A549 (cell line): ENCODE results near the gene ECM2. TPM values are rescaled to one million over a fixed set of nuclear protein-coding genes. Genes with fewer than 3 reads are reported as not detected.

ENCODE experiments used
- ATAC-seq, 2 experiments: fragments of 200-7000 bp in 1 of 2; fragments of >200 bp in 1 of 2; cut with Nextera tagmentation in 1 of 2; cut with Tn5 transposase in 1 of 2; 3 replicates each; pipeline versions ENCODE4 v1.8.0 to v1.9.1; 2018 to 2020; ENCODE audit warnings: mild to moderate bottlenecking in 1 of 2, moderate library complexity in 1 of 2
- CTCF ChIA-PET: fragments of 300-600 bp; sonication (Branson Sonifier 250); formaldehyde crosslinking; extraction: SDS; loops from one replicate; lab custom pipeline; 2021; ENCODE audit warnings: antibody characterized with exemption, inconsistent platforms; lab: Yijun Ruan, JAX
- POLR2A ChIA-PET: fragments of 350-600 bp; formaldehyde crosslinking; extraction: SDS; loops from one replicate; lab custom pipeline; 2021; ENCODE audit warnings: antibody characterized with exemption, inconsistent platforms; lab: Yijun Ruan, JAX
- DNase-seq, 2 experiments: peaks; one replicate each; pipeline versions ENCODE4 v3.0.0 to v3.0.0-alpha.2; 2011 to 2016; ENCODE audit warnings: low read depth in 1 of 2, low spot score in 1 of 2
- FAIRE-seq: peaks from 2 replicates; lab custom pipeline; 2011; peaks lifted over from hg19 to GRCh38; lab: Jason Lieb, UNC
- H3K27ac ChIP-seq, 2 experiments: fragments of >200 bp; sonication (Bioruptor Twin); formaldehyde crosslinking; 3 replicates each; pipeline ENCODE4 v1.5.1; 2016 to 2017
- H3K4me1 ChIP-seq: fragments of >200 bp; sonication (Bioruptor Twin); formaldehyde crosslinking; 3 replicates; pipeline ENCODE4 v1.6.1; 2016
- H3K4me2 ChIP-seq: fragments of >200 bp; sonication (Bioruptor Twin); formaldehyde crosslinking; 3 replicates; pipeline ENCODE4 v1.6.1; 2016
- H3K4me3 ChIP-seq: fragments of >200 bp; sonication (Bioruptor Twin); formaldehyde crosslinking; 3 replicates; pipeline ENCODE4 v1.5.1; 2016
- H3K9me3 ChIP-seq: fragments of >200 bp; sonication (Bioruptor Twin); formaldehyde crosslinking; 3 replicates; pipeline ENCODE4 v1.6.1; 2016
- ATOH8 ChIP-seq: fragments of 250-450 bp; sonication (Bioruptor Pico); IDR thresholded peaks from 2 replicates; pipeline ENCODE4 v1.5.0; 2020; ENCODE audit warnings: low read depth, mild to moderate bottlenecking, moderate library complexity
- BCL3 ChIP-seq: fragments of >200 bp; sonication (Bioruptor Twin); formaldehyde crosslinking; IDR thresholded peaks from 3 replicates; pipeline ENCODE4 v1.6.1; 2016
- BHLHE40 ChIP-seq: IDR thresholded peaks from 2 replicates; pipeline ENCODE4 v1.6.1; 2012; ENCODE audit warnings: low read depth, low read length, inconsistent platforms
- E2F6 ChIP-seq: IDR thresholded peaks from 2 replicates; pipeline ENCODE4 v1.6.1; 2012; ENCODE audit warnings: low read depth, borderline replicate concordance
- EHF ChIP-seq: fragments of 250-450 bp; sonication (Bioruptor Pico); IDR thresholded peaks from 2 replicates; pipeline ENCODE4 v1.5.0; 2020; ENCODE audit warnings: mild to moderate bottlenecking
- ELK1 ChIP-seq: fragments of 150-350 bp; IDR thresholded peaks from 2 replicates; pipeline ENCODE4 v1.6.1; 2014; ENCODE audit warnings: low read depth, mild to moderate bottlenecking, low read length
- GATA3 ChIP-seq: IDR thresholded peaks from 2 replicates; pipeline ENCODE4 v1.6.1; 2012; ENCODE audit warnings: borderline replicate concordance
- HMGXB4 ChIP-seq: fragments of 250-450 bp; sonication (Bioruptor Pico); IDR thresholded peaks from 2 replicates; pipeline ENCODE4 v1.5.0; 2021; ENCODE audit warnings: mild to moderate bottlenecking, moderate library complexity, borderline replicate concordance
- PHF8 ChIP-seq: fragments of 200-600 bp; sonication (generic); IDR thresholded peaks from 2 replicates; pipeline ENCODE4 v1.6.1; 2016; ENCODE audit warnings: low read depth, mild to moderate bottlenecking, antibody characterized with exemption, moderate library complexity, borderline replicate concordance
- RAD21 ChIP-seq, 2 experiments: fragments of >200 bp in 1 of 2; sonication (Bioruptor Twin) in 1 of 2; formaldehyde crosslinking in 1 of 2; IDR thresholded peaks in 1 of 2; conservative IDR thresholded peaks in 1 of 2; 2 replicates in 1 of 2; 3 replicates in 1 of 2; pipeline ENCODE4 v1.6.1; 2012 to 2018; ENCODE audit warnings: inconsistent platforms in 1 of 2
- RARB ChIP-seq: fragments of 250-450 bp; sonication (Bioruptor Pico); IDR thresholded peaks from 2 replicates; pipeline ENCODE4 v1.8.0; 2021; ENCODE audit warnings: mild to moderate bottlenecking, moderate library complexity
- RFX5 ChIP-seq: fragments of 450-650 bp; IDR thresholded peaks from 2 replicates; pipeline ENCODE4 v1.7.1; 2014; ENCODE audit warnings: antibody characterized with exemption, mild to moderate bottlenecking, moderate library complexity
- RNF2 ChIP-seq: fragments of 200-600 bp; sonication (generic); IDR thresholded peaks from 2 replicates; pipeline ENCODE4 v1.6.1; 2016; ENCODE audit warnings: low read depth, mild to moderate bottlenecking, antibody characterized with exemption, moderate library complexity, borderline replicate concordance
- SMC3 ChIP-seq: fragments of >200 bp; sonication (Bioruptor Twin); formaldehyde crosslinking; IDR thresholded peaks from 3 replicates; pipeline ENCODE4 v1.6.1; 2018; ENCODE audit warnings: inconsistent platforms
- ZC3H11A ChIP-seq: fragments of 450-650 bp; IDR thresholded peaks from 2 replicates; pipeline ENCODE4 v1.6.1; 2014; ENCODE audit warnings: antibody characterized with exemption, mild to moderate bottlenecking
- ZNF302 ChIP-seq: fragments of 250-450 bp; sonication (Bioruptor Pico); IDR thresholded peaks from 2 replicates; pipeline ENCODE4 v1.9.0; 2021; ENCODE audit warnings: inconsistent platforms, mild to moderate bottlenecking, moderate library complexity
- polyA plus RNA-seq, 4 experiments: library from polyadenylated mRNA; depleted of rRNA in 3 of 4; stranded (reverse); fragments of >200 nt; fragmentation: RNase III in 1 of 4; extraction: RNeasy Plus Mini Kit Qiagen cat#74134 plus additional on column Dnase treatment in 1 of 4; gene quantifications; 2 replicates in 3 of 4; 3 replicates in 1 of 4; pipeline ENCODE4 v1.2.3, GENCODE V29; 2011 to 2017
- small RNA-seq, 6 experiments: library from RNA; depleted of rRNA; stranded (forward); fragments of <200 nt; gene quantifications; one replicate each; pipeline ENCODE3, GENCODE V24; 2012
- TF ChIP-seq, protein P1 (sequence below): fragments of 450-650 bp; IDR thresholded peaks from 2 replicates; pipeline ENCODE4 v1.6.1; 2014; ENCODE audit warnings: antibody characterized with exemption
- TF ChIP-seq, protein P2 (sequence below): fragments of 200-600 bp; sonication (generic); IDR thresholded peaks from 2 replicates; pipeline ENCODE4 v1.6.1; 2016; ENCODE audit warnings: antibody characterized with exemption, mild to moderate bottlenecking, moderate library complexity

Gene ECM2
- polyA plus RNA-seq, 2 of the 4 experiments (the other 2 are of a cell fraction): 0.35 to 0.43 TPM

DNA sequence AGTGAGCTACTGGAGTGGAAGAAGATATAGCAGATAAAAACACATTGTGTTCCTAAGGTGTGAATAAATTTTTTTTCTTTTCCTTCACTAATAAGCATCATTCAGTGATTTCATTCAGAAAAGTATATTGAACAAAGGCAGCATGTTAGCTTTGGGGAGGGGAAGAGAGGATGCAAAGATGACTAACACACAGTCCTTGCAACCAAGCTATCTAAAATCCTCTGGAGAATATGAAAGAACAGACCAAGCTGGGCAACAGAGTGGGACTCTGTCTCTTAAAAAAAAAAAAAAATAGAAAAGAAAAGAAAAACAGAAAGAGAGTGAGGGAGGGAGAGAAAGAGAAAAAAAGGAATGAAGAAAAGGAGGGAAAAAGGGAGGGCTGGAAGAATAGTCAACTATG lies 89.3 kb downstream of the ECM2 start:
- Histone ChIP-seq H3K4me3 (no peak overlapping the region), H3K4me2 (no peak overlapping the region), H3K27ac (no peak overlapping the region), H3K9me3 (no peaks in the 10 kb centered on the region), H3K4me1 (no peaks in the 10 kb centered on the region)
- ATAC-seq (no peak), FAIRE-seq (no peak), DNase-seq (no peak)
- POLR2A ChIA-PET: no interaction called here
- TF ChIP-seq BHLHE40 (no peak), EHF (CRISPR knock-in tag) (no peak), SMC3 (no peak), GATA3 (no peak), ATOH8 (CRISPR knock-in tag) (no peak), RARB (no peak), E2F6 (no peak), ZNF302 (CRISPR knock-in tag) (no peak), ZC3H11A (no peak), RAD21 (conservative IDR thresholded peaks at IDR 0.05 in 1 of 2, IDR thresholded peaks at IDR 0.05 in 1 of 2) (no peak), RFX5 (no peak), RNF2 (no peak), HMGXB4 (CRISPR knock-in tag) (no peak), ELK1 (no peak), PHF8 (no peak), BCL3 (no peak)
- TF ChIP-seq, protein P1, sequence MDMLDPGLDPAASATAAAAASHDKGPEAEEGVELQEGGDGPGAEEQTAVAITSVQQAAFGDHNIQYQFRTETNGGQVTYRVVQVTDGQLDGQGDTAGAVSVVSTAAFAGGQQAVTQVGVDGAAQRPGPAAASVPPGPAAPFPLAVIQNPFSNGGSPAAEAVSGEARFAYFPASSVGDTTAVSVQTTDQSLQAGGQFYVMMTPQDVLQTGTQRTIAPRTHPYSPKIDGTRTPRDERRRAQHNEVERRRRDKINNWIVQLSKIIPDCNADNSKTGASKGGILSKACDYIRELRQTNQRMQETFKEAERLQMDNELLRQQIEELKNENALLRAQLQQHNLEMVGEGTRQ: no peak
- TF ChIP-seq, protein P2, sequence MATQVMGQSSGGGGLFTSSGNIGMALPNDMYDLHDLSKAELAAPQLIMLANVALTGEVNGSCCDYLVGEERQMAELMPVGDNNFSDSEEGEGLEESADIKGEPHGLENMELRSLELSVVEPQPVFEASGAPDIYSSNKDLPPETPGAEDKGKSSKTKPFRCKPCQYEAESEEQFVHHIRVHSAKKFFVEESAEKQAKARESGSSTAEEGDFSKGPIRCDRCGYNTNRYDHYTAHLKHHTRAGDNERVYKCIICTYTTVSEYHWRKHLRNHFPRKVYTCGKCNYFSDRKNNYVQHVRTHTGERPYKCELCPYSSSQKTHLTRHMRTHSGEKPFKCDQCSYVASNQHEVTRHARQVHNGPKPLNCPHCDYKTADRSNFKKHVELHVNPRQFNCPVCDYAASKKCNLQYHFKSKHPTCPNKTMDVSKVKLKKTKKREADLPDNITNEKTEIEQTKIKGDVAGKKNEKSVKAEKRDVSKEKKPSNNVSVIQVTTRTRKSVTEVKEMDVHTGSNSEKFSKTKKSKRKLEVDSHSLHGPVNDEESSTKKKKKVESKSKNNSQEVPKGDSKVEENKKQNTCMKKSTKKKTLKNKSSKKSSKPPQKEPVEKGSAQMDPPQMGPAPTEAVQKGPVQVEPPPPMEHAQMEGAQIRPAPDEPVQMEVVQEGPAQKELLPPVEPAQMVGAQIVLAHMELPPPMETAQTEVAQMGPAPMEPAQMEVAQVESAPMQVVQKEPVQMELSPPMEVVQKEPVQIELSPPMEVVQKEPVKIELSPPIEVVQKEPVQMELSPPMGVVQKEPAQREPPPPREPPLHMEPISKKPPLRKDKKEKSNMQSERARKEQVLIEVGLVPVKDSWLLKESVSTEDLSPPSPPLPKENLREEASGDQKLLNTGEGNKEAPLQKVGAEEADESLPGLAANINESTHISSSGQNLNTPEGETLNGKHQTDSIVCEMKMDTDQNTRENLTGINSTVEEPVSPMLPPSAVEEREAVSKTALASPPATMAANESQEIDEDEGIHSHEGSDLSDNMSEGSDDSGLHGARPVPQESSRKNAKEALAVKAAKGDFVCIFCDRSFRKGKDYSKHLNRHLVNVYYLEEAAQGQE: no peak
- CTCF ChIA-PET: interaction anchor here (1.7 kb wide), 1 partner anchor 188 kb away, joined by 7 read pairs; no protein-coding TSS in a partner anchor

Small RNA genes within 50 kb of the gene (small RNA-seq; reads per million reads assigned to genes)
- gene AL157827.1 (0 reads per million in 6 experiments), gene MIR4670 (0 reads per million in 6 experiments)

Other genes with a start within 250 kb of the ECM2 start
- 244 and 328 TPM in 2 replicates for gene IARS1, start 242.3 kb downstream of the ECM2 start, polyA plus RNA-seq (2011; rRNA removed)
- 120 to 133 TPM (median 121 TPM) in 3 replicates for gene IARS1, start 242.3 kb downstream of the ECM2 start, polyA plus RNA-seq (2017; fragmentation: RNase III; extraction: RNeasy Plus Mini Kit Qiagen cat#74134 plus additional on column Dnase treatment)
- gene NOL8, start 210.6 kb downstream of the ECM2 start, polyA plus RNA-seq (2011; rRNA removed): 30.2 and 47.2 TPM in 2 replicates
- 24.4 to 28.5 TPM (median 26.7 TPM) in 3 replicates for gene NOL8, start 210.6 kb downstream of the ECM2 start, polyA plus RNA-seq (2017; fragmentation: RNase III; extraction: RNeasy Plus Mini Kit Qiagen cat#74134 plus additional on column Dnase treatment)
- gene CENPP, start 210.0 kb downstream of the ECM2 start, polyA plus RNA-seq (2011; rRNA removed): 13.4 and 15.5 TPM in 2 replicates
- gene CENPP, start 210.0 kb downstream of the ECM2 start, polyA plus RNA-seq (2017; fragmentation: RNase III; extraction: RNeasy Plus Mini Kit Qiagen cat#74134 plus additional on column Dnase treatment): 5.5 to 7.2 TPM (median 7.2 TPM) in 3 replicates
- not detected in 2 replicates for gene OGN, start 131.4 kb downstream of the ECM2 start, polyA plus RNA-seq (2011; rRNA removed)
- not detected in 3 replicates for gene OGN, start 131.4 kb downstream of the ECM2 start, polyA plus RNA-seq (2017; fragmentation: RNase III; extraction: RNeasy Plus Mini Kit Qiagen cat#74134 plus additional on column Dnase treatment)
- gene OMD, start 111.5 kb downstream of the ECM2 start, polyA plus RNA-seq (2011; rRNA removed): not detected in 2 replicates
- not detected in 3 replicates for gene OMD, start 111.5 kb downstream of the ECM2 start, polyA plus RNA-seq (2017; fragmentation: RNase III; extraction: RNeasy Plus Mini Kit Qiagen cat#74134 plus additional on column Dnase treatment)
- gene ASPN, start 53.5 kb downstream of the ECM2 start, polyA plus RNA-seq (2011; rRNA removed): not detected in 2 replicates
- not detected in 3 replicates for gene ASPN, start 53.5 kb downstream of the ECM2 start, polyA plus RNA-seq (2017; fragmentation: RNase III; extraction: RNeasy Plus Mini Kit Qiagen cat#74134 plus additional on column Dnase treatment)
- 20.0 and 22.7 TPM in 2 replicates for gene IPPK, start 134.1 kb upstream of the ECM2 start, polyA plus RNA-seq (2011; rRNA removed)
- 9.3 to 12.2 TPM (median 12.0 TPM) in 3 replicates for gene IPPK, start 134.1 kb upstream of the ECM2 start, polyA plus RNA-seq (2017; fragmentation: RNase III; extraction: RNeasy Plus Mini Kit Qiagen cat#74134 plus additional on column Dnase treatment)
- gene BICD2, start 228.8 kb upstream of the ECM2 start, polyA plus RNA-seq (2011; rRNA removed): 10.2 and 11.6 TPM in 2 replicates
- 24.7 to 26.7 TPM (median 26.1 TPM) in 3 replicates for gene BICD2, start 228.8 kb upstream of the ECM2 start, polyA plus RNA-seq (2017; fragmentation: RNase III; extraction: RNeasy Plus Mini Kit Qiagen cat#74134 plus additional on column Dnase treatment)